COR-L47 (cell line): ENCODE measurements around the gene PIWIL4.

ENCODE experiments used
- DNase-seq: peaks from one replicate; lab custom pipeline; 2025; lab: John Stamatoyannopoulos, UW

PIWIL4 gene

DNA sequence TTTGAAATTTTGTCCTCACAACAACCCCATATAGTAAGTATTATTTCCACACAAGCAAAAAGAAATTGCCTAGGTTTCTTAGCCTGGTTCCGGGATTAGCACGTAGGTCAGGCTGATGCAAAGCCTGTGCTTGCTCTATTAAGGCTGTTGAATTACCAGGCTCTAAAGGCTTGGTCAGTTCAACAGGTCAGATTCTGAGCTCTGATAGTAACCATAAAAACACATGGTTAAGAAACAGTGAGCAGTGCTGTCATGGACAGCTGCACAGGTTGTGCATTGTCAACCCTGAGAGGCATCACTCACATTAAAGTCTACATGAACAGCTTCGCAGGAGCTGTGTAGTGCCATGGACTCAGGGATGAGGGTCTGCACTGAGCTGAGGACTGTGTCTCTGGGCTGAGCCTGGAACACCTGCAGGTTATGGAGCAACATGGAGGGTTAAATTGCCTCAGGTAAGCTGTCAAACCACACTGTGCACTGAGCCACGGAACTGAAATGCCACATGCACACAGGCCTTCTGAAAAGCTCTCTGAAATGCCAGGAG is 98.0 kb downstream of the PIWIL4 start:
- DNase-seq = no peak

DNA sequence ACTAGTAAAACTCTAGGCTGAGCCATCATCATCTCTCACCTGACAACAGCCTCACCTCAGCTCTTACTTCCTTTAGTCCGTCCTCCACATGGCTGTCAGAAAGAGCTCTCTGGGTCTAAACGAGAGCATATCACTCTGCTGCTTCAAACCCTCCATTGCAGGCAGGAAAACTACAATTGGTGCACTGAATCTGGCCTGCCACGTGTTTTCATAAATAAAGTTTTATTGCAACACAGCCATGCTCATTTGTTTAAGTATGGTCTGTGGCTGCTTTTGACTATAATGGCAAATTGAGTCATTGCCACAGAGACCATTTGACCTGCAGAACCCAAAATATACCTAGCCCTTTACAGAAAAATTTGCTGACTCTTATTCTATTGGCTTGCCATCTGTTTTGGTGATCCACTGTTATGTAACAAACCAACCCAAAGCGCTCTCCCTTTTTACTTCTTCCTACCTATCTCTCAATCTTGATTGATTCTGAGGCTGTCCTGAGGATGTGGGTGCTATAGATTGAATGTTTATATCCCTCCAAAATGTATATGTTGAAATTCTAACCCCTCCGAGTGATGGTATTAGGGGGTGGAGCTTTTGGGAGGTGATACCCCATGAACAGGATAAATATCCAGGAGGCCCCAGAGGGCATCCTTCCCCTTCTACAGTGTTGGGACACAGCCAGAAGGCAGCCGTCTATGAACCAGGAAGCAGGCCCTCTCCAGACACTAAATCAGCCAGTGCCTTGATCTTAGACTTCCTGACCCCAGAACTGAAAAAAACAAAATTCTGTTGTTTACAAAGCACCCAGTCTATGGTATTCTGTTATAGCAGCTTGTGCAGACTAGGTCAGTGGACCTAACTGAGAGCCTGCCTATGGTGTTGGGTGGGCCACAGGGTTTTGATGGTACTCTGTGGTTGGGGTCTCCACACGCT is 99.9 kb downstream of the PIWIL4 start:
- DNase-seq = no peak

DNA sequence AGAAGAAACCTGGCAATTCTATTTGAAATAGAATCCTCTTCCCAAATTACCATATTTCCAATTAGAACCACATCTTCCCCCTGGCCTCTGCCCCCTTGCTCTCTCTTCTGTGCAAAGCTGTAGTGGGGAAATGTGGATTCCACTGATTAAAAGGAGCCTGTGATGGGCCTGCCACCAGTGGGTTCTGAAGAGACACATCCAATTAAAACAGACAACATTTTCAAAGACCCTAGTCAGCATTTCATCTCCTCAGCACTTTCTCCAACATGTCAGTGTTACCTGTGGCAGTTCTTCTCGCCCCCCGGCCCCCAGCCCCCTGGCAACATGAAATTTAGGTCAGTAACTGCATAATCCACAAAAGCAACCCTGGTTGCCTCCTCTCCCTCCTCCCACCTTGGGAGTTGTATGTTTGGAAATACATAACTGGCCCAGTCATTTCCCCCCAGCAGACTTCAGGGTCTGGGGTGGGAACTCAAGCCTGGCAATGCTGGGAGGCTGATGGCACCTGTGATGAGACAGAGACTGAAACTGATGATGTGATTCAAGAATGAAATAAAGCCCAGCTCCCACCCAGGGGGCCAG is 101.1 kb downstream of the PIWIL4 start:
- no peak for DNase-seq

DNA sequence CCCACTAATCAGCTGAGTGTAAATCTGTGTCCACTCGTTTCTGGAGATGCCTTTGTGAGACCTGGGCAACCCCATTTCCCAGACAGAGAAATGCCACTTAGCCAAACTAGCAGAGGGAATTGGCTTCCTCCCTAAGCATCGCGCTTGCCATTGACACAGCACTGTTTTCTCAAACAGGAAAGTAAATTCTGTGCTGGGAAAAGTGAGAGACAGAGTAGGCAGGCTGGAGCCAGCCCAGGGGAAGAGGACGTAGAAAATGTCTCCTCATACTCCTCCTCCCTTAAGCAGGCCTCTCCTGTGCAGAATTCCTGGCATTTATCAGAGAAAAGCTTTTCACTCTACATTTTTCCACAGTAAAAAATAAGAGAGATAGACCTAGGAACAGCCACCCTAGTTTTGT is 101.9 kb downstream of the PIWIL4 start:
- no peak for DNase-seq
